Measurements from ENCODE around the gene GON7. TPM values are rescaled to one million over a fixed set of nuclear protein-coding genes. Genes with fewer than 3 reads are reported as not detected.
"Not testable (repeated sequence)": the region's sequence is repeated elsewhere in the genome, so short reads cannot be mapped to it uniquely, and the experiment has no call there.

The GON7 gene
- total RNA-seq, 2 donors from 2014 or later = 7.8 to 11.9 TPM

DNA sequence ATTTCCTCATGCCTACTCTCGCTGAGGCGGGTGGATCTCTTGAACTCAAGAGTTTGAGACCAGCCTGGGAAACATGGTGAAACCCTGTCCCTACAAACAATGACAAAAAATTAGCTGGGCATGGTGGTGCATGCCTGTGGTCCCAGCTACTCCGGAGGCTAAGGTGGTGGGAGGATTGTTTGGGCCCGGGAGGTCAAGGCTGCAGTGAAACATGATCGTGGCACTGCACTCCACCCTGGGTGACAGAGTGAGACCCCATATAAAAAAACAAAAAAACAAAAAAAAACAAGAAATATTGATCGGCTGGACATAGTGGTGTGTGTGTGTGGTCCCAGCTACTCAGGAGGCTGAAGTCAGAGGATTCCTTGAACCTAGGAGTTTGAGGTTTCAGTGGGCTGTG lies 31.4 kb downstream of the GON7 start:
- TF ChIP-seq, protein P1, sequence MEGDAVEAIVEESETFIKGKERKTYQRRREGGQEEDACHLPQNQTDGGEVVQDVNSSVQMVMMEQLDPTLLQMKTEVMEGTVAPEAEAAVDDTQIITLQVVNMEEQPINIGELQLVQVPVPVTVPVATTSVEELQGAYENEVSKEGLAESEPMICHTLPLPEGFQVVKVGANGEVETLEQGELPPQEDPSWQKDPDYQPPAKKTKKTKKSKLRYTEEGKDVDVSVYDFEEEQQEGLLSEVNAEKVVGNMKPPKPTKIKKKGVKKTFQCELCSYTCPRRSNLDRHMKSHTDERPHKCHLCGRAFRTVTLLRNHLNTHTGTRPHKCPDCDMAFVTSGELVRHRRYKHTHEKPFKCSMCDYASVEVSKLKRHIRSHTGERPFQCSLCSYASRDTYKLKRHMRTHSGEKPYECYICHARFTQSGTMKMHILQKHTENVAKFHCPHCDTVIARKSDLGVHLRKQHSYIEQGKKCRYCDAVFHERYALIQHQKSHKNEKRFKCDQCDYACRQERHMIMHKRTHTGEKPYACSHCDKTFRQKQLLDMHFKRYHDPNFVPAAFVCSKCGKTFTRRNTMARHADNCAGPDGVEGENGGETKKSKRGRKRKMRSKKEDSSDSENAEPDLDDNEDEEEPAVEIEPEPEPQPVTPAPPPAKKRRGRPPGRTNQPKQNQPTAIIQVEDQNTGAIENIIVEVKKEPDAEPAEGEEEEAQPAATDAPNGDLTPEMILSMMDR (IDR thresholded peaks at IDR 0.05) = no peak

DNA sequence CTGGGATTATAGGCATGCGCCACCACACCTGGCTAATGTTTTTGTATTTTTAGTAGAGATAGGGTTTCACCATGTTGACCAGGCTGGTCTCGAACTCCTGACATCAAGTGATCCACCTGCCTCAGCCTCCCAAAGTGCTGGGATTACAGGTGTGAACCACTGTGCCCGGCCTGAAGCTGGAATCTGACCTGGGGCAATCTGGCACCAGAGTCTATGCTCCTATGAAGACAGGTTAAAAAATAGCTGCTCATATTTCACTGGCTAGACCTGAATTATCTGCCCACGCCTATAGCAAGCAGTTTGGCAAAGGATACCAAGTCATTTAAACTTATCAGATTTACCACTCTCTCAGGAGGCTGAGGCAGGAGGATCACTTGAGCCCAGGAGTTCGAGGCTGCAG lies 32.1 kb downstream of the GON7 start:
- not testable (repeated sequence) for H3K27me3 ChIP-seq; H3K9me3 ChIP-seq; H3K4me1 ChIP-seq; H3K4me3 ChIP-seq; H3K27ac ChIP-seq; DNase-seq (ENCODE audit: low spot score); H3K36me3 ChIP-seq

More for the DNA sequence above, 31.4 kb downstream of the GON7 start:
- no peak for DNase-seq (ENCODE audit: low spot score)
- Histone ChIP-seq H3K4me3 (no peak overlapping the region), H3K27ac (no peak overlapping the region), H3K9me3 (no peaks in the 10 kb centered on the region), H3K4me1 (no peaks in the 10 kb centered on the region), H3K27me3 (no peaks in the 10 kb centered on the region), H3K36me3 (no peaks in the 10 kb centered on the region)

DNA sequence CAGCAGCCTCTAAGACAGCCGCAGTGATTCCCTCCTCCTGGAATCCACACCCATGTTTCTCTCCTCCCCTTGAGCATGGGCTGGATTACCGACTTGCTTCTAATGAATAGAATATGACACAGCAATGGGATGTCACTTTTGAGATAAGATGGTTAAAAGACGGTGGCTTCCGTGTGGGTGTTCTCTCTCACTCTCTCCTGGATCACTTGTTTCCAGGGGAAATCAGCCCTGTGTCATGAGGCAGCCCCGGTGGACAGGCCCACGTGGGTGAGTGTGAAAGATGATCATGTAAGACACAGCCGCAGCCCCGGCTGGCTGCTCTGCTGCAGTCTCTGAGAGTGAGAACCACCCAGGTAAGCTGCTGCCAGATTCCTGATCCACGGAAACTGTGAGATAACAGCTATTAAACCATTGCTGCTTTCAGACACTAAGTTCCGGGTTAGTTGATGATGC lies 32.9 kb downstream of the GON7 start:
- TF ChIP-seq, protein P1 (IDR thresholded peaks at IDR 0.05) = no peak
- DNase-seq (ENCODE audit: low spot score) = no peak
- no peaks in the 10 kb centered on the region for H3K27me3 ChIP-seq
- no peaks in the 10 kb centered on the region for H3K9me3 ChIP-seq
- H3K4me3 ChIP-seq = no peak overlapping the region
- no peaks in the 10 kb centered on the region for H3K4me1 ChIP-seq
- no peaks in the 10 kb centered on the region for H3K36me3 ChIP-seq
- no peak overlapping the region for H3K27ac ChIP-seq

DNA sequence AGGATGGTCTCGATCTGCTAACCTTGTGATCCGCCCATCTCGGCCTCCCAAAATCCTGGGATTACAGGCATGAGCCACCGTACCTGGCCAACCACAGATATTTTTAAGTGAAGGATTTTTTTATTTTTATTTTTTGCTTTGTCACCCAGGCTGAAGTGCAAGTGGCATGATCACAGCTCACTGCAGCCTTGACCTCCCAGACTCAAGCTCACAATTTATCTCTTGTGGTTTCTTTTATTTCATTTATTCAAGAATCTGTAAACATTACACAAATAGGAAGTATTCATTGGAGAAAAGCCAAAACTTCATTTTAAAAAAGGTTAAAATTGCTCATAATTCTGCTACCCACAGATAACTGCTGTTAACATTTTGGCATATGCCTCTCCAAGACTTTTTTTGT lies 35.5 kb downstream of the GON7 start:
- no peaks in the 10 kb centered on the region for H3K27me3 ChIP-seq
- no peak overlapping the region for H3K4me3 ChIP-seq
- H3K9me3 ChIP-seq = no peaks in the 10 kb centered on the region
- TF ChIP-seq, protein P1 (IDR thresholded peaks at IDR 0.05) = no peak
- no peak for DNase-seq (ENCODE audit: low spot score)
- H3K36me3 ChIP-seq = no peaks in the 10 kb centered on the region
- H3K4me1 ChIP-seq = no peaks in the 10 kb centered on the region
- H3K27ac ChIP-seq = no peak overlapping the region

DNA sequence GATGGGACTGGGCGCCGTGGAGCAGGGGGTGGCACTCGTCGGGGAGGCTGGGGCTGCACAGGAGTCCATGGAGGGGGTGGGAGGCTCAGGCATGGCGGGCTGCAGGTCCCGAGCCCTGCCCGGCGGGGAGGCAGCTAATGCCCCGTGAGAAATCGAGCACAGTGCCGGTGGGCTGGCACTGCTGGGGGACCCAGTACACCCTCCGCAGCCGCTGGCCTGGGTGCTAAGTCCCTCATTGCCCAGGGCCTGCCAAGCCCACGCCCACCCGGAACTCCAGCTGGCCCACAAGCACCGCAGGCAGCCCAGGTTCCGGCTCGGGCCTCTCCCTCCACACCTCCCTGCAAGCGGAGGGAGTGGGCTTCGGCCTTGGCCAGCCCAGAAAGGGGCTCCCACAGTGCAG lies 36.7 kb downstream of the GON7 start:
- not testable (repeated sequence) for H3K27me3 ChIP-seq; H3K36me3 ChIP-seq; H3K9me3 ChIP-seq; H3K4me3 ChIP-seq; H3K27ac ChIP-seq; H3K4me1 ChIP-seq; DNase-seq (ENCODE audit: low spot score)

DNA sequence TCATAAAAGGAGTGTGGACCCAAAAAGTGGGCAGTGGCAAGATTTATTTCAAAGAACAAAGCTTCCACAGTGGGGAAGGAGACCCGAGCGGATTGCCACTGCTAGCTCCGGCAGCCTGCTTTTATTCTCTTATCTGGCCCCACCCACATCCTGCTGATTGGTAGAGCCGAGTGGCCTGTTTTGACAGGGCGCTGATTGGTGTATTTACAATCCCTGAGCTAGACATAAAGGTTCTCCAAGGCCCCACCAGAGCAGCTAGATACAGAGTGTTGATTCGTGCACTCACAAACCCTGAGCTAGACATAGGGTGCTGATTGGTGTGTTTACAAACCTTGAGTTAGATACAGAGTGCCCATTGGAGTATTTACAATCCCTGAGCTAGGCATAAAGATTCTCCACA lies 37.2 kb downstream of the GON7 start:
- not testable (repeated sequence) for H3K9me3 ChIP-seq; H3K4me3 ChIP-seq; H3K4me1 ChIP-seq; H3K36me3 ChIP-seq; H3K27ac ChIP-seq; H3K27me3 ChIP-seq; DNase-seq (ENCODE audit: low spot score)

DNA sequence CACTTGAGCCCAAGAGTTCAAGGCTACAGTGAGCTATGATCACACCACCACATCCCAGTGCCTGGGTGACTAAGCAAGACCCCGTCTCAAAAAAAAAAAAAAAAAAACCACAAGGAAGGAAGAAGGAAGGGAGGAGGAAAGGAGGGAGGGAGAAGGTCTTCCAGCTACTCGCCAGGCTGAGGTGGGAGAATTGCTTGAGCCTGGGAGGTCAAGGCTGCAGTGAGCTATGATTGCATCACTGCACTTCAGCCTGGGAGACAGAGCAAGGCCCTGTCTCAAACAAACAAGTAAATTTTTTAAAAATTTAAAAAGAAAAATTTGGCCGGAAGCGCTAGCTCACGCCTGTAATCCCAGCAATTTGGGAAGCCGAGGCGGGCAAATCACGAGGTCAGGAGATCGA lies 38.3 kb downstream of the GON7 start:
- not testable (repeated sequence) for H3K9me3 ChIP-seq; DNase-seq (ENCODE audit: low spot score); H3K27me3 ChIP-seq; H3K4me3 ChIP-seq; H3K4me1 ChIP-seq; H3K36me3 ChIP-seq; H3K27ac ChIP-seq

DNA sequence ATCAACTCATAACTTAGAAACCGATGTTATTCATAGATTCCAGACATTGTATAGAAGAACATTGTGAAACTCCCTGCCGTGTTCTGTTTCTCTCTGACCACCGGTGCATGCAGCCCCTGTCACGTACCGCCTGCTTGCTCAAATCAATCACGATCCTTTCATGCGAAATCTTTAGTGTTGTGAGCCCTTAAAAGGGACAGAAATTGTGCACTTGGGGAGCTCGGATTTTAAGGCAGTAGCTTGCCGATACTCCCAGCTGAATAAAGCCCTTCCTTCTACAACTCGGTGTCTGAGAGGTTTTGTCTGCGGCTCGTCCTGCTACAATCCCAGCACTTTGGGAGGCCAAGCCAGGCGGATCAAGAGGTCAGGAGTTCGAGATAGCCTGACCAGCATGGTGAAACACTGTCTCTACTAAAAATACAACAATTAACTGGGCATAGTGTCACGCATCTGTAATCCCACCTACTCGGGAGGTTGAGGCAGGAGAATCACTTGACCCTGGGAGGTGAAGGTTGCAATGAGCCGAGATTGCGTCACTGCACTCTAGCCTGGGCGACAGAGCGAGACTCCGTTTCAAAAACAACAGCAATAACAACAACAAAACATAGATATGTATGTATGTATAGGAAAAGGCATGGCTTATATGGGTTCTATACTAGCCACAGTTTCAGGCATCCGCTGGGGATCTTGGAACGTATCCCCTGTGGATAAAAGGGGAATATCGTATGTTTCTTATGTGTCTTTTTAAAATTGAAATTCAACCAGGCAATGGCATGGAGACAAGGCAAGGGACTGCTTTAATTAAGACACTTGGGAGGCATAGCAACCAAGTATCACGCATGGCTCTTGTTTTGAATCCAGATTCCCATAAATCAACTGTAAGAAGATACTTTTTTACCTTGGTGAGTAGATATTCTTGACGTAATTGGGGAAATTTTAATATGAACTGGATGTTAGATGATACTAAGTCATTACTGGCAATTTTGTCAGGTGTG lies 41.3 kb downstream of the GON7 start:
- H3K4me3 ChIP-seq; DNase-seq (ENCODE audit: low spot score); H3K36me3 ChIP-seq; H3K27me3 ChIP-seq; H3K9me3 ChIP-seq; H3K27ac ChIP-seq; H3K4me1 ChIP-seq: not testable (repeated sequence)
